Stimulated activated CD4-positive, alpha-beta T cell treated with anti-CD3 and anti-CD28 coated beads, TNF-alpha, amount 100 ng/mL, for 48 hours (primary cell): ENCODE results near the gene CRIM1.

Source experiments
- DNase-seq, 3 donors: peaks; one replicate each; pipeline ENCODE4 v3.0.0-alpha.2; 2020; ENCODE audit warnings: low read depth in 3 of 3

Gene CRIM1

DNA sequence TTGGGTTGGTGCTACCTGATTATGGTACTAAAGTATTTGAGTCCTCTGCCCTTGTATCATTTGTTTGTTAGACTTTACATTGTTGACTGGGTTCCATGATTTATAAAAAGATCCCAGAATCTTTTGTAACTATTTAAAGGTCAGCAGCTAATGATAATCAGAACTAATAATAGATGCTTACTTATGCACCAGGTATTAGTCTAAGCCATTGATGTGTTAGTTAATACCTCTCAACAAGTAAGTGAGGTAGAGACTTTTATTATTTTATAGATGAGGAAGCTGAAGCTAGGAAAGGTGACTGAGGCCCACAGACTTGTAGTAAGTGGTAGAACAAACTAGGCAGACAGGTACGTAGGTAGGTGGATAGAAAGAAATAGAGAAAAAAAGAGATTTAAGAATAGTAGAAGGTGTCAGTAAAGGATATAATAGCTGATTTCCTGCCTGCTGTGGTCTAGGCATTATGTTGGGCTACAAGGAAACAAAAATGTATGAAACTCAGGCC, 68.1 kb downstream of the CRIM1 start:
- no peak for DNase-seq

DNA sequence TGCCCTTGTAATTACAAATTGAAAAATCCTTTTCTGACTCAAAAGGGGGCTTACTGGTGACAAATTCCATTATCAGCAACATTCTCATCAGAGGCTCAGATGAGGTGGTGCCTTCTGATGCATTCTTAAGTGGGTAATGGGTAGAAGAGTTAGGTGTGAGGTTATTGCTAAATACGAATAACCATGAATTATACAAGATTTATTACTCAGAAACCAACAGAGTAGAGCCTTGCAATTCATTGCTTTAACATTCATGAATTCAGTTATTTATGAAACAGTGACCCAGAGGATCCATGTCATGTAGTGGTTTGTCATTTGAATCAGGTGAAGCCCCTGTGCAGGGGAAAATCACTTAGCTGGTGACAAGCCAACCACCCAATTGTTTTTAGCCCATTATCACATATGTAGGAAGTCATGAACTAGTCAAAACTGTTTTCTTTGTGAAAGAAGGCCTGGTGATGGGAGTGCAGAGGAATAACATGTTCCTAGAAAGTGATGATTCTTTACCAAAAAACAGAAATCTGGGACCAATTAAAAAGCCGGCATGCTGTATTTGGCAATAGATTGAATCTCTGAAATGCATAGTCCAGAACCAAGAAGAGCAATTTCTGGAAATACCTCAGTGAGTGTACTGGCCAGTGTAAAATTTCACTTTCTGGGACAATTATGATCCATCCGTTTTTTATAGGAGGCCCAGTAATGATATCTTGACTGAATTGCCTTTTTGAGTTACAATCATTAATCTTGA, 70.2 kb downstream of the CRIM1 start:
- DNase-seq = no peak

- DNase-seq = no peak
Observed at GRCh38 chr2:36427790-36428243, 72.2 kb downstream of the CRIM1 start.

- no peak for DNase-seq
Observed at GRCh38 chr2:36430549-36430948, 75.0 kb downstream of the CRIM1 start.

GRCh38 chr2:36432479-36432878, 76.9 kb downstream of the CRIM1 start:
- no peak for DNase-seq

DNA sequence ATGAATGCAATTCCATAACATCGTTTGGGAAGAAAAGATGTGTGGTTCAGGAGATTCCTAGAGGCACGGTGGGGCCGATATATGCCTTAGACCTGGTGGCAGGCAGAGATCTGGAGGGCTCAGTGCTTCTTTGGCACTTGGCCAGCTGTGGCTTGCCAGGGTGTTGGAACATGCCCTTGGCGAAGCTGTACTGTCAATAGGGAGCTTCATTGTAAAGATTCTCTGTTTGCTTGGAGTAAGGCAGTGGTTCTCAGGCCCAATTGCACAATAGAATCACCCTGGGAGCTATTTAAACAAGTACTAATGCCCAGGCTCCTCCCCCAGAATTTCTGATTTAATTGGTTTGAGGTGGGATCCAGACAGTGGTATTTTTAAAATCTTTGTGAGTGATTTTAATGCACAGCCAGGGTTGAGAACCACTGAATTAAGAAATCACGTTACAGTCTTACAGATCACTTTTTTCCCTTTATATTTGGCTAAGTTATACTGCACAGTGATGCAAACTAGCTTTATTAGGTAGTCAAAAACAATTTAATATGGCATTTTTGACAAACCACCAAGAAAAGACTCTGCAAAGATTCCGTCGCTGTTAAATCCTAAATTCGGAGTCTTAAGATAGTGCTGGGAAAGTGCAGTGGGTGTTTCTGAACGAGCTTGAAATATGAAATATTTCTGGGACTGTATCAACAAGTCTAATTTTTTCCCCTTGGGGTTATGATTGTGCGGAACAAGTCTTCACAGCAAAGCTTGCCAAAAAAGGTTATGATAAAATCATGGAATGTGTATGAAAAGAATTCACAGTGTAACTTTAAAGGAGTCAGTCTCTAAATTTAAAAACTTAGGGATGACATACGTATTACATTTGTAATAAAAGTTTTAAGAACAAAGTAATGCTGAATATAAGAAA, 78.0 kb downstream of the CRIM1 start:
- no peak for DNase-seq

DNA sequence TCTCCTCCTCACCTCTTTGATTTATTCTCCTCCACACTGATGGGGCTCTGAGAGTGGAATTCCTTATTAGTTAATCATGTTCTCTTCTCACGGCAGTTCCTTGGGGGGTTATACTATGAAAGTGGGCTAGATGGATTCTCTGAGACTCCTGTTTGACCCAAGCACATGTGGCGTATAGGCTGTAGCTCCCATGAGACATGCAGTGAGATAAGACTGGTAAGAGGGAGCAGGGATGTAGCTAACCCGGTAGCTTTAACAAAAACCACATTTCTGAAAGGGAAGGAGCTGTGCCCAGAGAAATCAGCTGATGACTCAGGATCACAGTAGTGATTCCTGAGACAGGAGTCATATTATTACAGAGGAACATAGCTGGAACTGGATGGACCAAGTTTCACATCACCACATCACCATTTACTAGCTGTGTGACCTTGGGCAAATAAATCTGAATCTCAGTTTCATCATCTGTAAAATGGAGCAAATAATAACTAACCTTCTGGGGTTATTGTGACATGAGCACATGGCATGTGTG, 82.9 kb downstream of the CRIM1 start:
- no peak for DNase-seq

- no peak for DNase-seq
Observed at GRCh38 chr2:36439084-36439483, 83.5 kb downstream of the CRIM1 start.

GRCh38 chr2:36441065-36441625, 85.6 kb downstream of the CRIM1 start:
- no peak for DNase-seq

DNA sequence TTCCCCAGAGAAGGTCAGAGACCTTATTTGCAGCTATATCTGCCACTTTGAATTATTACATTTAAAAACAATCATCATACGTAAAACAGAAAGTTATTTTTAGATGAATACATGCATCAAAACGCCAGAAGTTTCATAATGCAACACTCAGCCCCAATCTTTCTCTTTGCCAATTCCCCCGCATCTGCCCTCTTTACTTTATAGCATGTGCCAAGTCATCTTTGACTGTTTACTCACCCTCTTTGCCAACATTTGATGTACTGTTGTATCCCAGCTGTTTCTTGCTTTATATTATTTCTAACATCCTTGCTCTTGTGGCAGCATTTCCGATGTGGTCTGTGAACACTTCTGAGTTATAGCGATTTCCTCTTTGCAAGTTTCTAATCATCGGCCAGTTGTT, 86.2 kb downstream of the CRIM1 start:
- DNase-seq = no peak

GRCh38 chr2:36444216-36444936, 88.8 kb downstream of the CRIM1 start:
- no peak for DNase-seq

- no peak for DNase-seq
Observed at GRCh38 chr2:36445185-36445866, 89.7 kb downstream of the CRIM1 start.

- no peak for DNase-seq
Observed at GRCh38 chr2:36446294-36446693, 90.7 kb downstream of the CRIM1 start.

DNA sequence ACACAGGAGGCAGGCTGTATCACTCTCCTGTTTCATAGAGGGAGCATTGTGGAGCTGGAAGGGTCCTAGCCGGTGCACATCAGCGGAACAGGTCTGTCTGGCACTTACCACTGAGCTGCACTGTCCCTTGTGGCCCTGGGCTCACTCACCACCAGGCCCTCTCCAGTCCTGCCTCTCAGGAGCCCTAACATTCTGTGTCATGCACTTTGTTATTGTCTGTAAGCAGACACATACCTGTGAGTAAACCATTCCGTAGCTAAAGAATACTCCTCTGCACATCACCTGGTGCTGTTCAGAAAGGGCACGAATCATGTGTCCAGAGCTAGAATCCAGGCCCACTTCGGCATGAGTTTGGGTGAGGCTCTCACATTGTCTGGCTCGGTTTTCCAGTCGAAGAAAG, 93.6 kb downstream of the CRIM1 start:
- DNase-seq = no peak

DNA sequence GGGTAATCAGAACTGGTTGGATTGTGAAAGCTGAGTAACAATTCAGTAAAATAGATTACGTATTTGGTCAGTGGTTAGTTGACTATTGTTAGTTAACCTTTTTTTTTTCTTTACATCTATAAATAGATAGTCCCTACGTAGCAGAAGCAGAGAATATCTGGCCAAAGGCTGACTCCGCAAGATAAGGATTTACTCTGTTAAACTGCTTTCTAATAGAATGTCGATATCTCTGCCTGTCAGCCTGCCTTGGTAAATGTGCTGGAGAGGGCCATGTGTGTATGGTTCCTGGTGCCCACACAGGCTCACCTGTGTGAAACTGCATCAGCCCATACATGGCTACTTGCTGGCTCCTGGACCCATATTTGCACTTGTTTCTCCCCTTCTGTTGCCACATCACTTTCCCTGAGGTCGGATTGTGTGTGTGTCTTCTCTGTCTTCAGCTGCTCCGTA, 94.4 kb downstream of the CRIM1 start:
- no peak for DNase-seq

- no peak for DNase-seq
Observed at GRCh38 chr2:36450466-36451196, 95.1 kb downstream of the CRIM1 start.

DNA sequence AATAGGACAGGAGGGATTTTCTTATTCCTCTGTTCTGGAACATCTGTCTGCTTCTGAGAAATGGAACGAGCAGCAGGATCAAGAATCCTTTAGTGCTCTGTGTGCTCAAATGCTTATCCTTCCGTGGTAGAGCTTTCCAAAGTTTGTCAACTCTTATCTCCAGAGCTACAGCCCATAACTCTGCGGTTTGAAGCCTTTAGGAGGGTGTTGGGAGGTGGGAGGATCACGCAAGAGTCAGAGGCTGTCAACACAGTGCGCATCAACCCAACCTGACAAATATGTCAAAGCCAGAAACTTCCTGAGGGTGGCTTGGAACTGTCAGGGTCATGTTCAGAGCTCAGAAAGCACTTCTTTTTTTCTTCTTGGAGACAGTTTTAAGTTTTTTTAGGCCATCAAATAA, 95.9 kb downstream of the CRIM1 start:
- no peak for DNase-seq

- no peak for DNase-seq
Observed at GRCh38 chr2:36452260-36452659, 96.7 kb downstream of the CRIM1 start.

- no peak for DNase-seq
Observed at GRCh38 chr2:36453652-36454051, 98.1 kb downstream of the CRIM1 start.

DNA sequence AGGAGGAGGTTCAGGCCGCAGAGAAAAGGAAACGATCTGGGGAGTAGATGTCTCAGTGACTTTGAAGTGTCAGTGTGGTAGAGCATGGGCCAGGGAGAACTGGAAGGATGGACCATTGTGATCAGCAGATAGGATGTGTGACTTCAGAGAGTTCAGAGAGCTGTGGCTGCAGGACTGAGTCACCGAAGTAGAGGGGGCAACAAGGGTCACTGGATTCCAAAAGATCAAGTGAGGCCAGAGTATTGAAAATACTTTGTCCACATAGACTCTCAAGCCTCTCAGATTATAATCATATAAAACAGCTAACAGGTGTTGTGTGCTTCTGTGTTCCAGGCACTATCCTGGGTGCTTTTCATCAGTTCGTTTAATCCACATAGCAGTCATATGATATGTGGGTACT, 99.4 kb downstream of the CRIM1 start:
- DNase-seq = no peak
